Stomach (tissue), 19 donors: Measurements from ENCODE around the gene SWT1. TPM values are rescaled to one million over a fixed set of nuclear protein-coding genes. Genes with fewer than 3 reads are reported as not detected.

Source experiments
- DNase-seq, 2 donors: peaks; one replicate each; pipeline versions ENCODE4 v3.0.0 to v3.0.0-alpha.2; 2013 to 2019
- H3K27ac ChIP-seq, 5 donors: fragments of 200-600 bp in 4 of 5; sonication (generic) in 4 of 5; one replicate each; pipeline ENCODE4 v1.5.1; 2013 to 2019; ENCODE audit warnings: mild to moderate bottlenecking in 1 of 5, moderate library complexity in 1 of 5
- H3K27me3 ChIP-seq, 3 donors: fragments of 200-600 bp; sonication (generic); one replicate each; pipeline ENCODE4 v1.5.1; 2017 to 2019; ENCODE audit warnings: mixed run types in 1 of 3
- H3K36me3 ChIP-seq, 4 donors: fragments of 200-600 bp; sonication (generic); 1 replicate in 3 of 4; 2 replicates in 1 of 4; pipeline ENCODE4 v1.5.1; 2016 to 2019
- H3K4me1 ChIP-seq, 4 donors: fragments of 200-600 bp; sonication (generic); one replicate each; pipeline ENCODE4 v1.5.1; 2016 to 2019
- H3K4me3 ChIP-seq, 4 donors: fragments of 200-600 bp; sonication (generic) in 3 of 4; one replicate each; pipeline ENCODE4 v1.5.1; 2016 to 2019; ENCODE audit warnings: mild to moderate bottlenecking in 1 of 4
- H3K9me3 ChIP-seq, 4 donors: fragments of 200-600 bp; sonication (generic); one replicate each; pipeline ENCODE4 v1.5.1; 2016 to 2019
- EP300 ChIP-seq: sonication (generic); formaldehyde crosslinking; IDR thresholded peaks from one replicate; pipeline ENCODE4 v1.6.1; 2017; ENCODE audit warnings: antibody characterized with exemption
- POLR2A ChIP-seq, 4 donors: fragments of 450-650 bp; IDR thresholded peaks; one replicate each; pipeline ENCODE4 v1.6.1; 2016; ENCODE audit warnings: antibody characterized with exemption in 4 of 4, control low read depth in 2 of 4, mild to moderate bottlenecking in 1 of 4, moderate library complexity in 1 of 4
- POLR2AphosphoS5 ChIP-seq, 3 donors: sonication (generic); formaldehyde crosslinking; IDR thresholded peaks; one replicate each; pipeline ENCODE4 v1.6.1; 2016; ENCODE audit warnings: antibody characterized with exemption in 3 of 3
- WGBS, 5 donors: extraction: QIAGEN DNeasy Blood & Tissue Kit in 3 of 5; methylation state at CpG; one replicate each; pipeline versions ENCODE4 v1.1.5 to v1.1.7; 2013 to 2018; 5-methylcytosine and 5-hydroxymethylcytosine counted together
- intact Hi-C: fragments of 100-400 bp; cut with DNase I; formaldehyde crosslinking; loops from one replicate; pipeline ENCODE4 v1.15.1; 2023; ENCODE audit warnings: low total_unique reads
- long read RNA-seq, 10 donors: transcript quantifications; one replicate each; lab custom pipeline, GENCODE V29; 2026
- polyA plus RNA-seq, 3 donors: library from polyadenylated mRNA; stranded (reverse); fragments of 200-250 nt; gene quantifications; one replicate each; pipeline ENCODE4 v1.2.3, GENCODE V29; 2013
- total RNA-seq, 5 donors: library from RNA; depleted of rRNA; stranded (reverse); fragments of >200 nt; gene quantifications; one replicate each; pipeline versions ENCODE4 v1.1.0 to v1.2.3, GENCODE V29; 2014 to 2016
- TF ChIP-seq, protein P1 (sequence below), 7 experiments: fragments of 450-650 bp in 4 of 7; fragments of 200-600 bp in 3 of 7; sonication (generic) in 3 of 7; IDR thresholded peaks; one replicate each; pipeline ENCODE4 v1.5.1; 2016 to 2019; ENCODE audit warnings: antibody characterized with exemption in 7 of 7, control low read depth in 2 of 7, mild to moderate bottlenecking in 1 of 7
- donor health status: healthy with polysubstance abuse.
- donor health status: Bipolar disorder and iron deficiency.
- donor health status: healthy.

SWT1 gene, protein sequence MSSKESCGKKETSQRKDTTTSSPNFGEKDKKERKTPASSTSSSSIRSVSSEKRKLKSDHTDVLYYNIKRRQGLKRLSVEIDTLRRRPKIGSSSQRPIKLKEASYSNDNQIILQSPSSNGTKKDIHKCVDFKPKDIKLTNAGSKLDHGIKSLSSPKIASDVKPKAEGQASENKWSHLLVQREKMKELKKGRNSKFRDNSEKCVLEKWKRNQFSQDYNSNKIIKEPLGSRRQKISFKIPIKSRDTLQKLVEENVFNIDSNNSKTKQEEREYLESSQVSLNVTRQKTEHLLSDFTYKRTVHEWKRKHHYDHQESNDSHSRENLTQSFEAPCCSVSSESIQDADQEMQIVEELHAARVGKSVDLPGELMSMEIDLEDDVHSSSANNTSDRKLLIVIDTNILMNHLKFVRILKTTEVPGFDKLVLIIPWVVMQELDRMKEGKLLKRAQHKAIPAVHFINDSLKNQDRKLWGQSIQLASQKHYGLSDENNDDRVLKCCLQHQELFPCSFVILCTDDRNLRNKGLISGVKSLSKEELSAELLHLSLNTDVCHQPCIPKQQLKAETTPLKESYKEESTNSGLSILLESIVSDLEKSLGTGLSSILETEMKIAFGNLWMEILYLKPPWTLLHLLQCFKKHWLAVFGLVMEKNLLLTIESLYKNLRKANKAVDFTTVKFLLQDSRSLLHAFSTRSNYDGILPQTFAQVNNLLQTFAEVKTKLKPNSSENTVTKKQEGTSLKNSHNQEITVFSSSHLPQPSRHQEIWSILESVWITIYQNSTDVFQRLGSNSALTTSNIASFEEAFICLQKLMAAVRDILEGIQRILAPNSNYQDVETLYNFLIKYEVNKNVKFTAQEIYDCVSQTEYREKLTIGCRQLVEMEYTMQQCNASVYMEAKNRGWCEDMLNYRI
- total RNA-seq, result 10 to 100 TPM in 3 of 5 donors, 1 to 10 TPM in 2; 6.5 to 35.6 (median 10.3) TPM
- polyA plus RNA-seq, result 1 to 10 TPM; 2.4 to 3.7 (median 3.0) TPM
- long read RNA-seq, donor 1, result 0 reads
- long read RNA-seq, donor 2, partial matches to known transcripts, result 0 of 1 reads
- long read RNA-seq, donor 2, other reads (novel, unspliced or antisense), result 0 of 1 reads
- long read RNA-seq, donor 3, result 0 reads
- long read RNA-seq, donor 4, result 0 reads
- long read RNA-seq, donor 5, partial matches to known transcripts, result 0 of 1 reads
- long read RNA-seq, donor 5, other reads (novel, unspliced or antisense), result 0 of 1 reads
- long read RNA-seq, donor 6, result 0 reads
- long read RNA-seq, donor 7, result 0 reads
- long read RNA-seq, donor 8, partial matches to known transcripts, result 0 of 1 reads
- long read RNA-seq, donor 8, other reads (novel, unspliced or antisense), result 0 of 1 reads
- long read RNA-seq, donor 9, result 0 reads
- long read RNA-seq, donor 10, result 0 reads

DNA sequence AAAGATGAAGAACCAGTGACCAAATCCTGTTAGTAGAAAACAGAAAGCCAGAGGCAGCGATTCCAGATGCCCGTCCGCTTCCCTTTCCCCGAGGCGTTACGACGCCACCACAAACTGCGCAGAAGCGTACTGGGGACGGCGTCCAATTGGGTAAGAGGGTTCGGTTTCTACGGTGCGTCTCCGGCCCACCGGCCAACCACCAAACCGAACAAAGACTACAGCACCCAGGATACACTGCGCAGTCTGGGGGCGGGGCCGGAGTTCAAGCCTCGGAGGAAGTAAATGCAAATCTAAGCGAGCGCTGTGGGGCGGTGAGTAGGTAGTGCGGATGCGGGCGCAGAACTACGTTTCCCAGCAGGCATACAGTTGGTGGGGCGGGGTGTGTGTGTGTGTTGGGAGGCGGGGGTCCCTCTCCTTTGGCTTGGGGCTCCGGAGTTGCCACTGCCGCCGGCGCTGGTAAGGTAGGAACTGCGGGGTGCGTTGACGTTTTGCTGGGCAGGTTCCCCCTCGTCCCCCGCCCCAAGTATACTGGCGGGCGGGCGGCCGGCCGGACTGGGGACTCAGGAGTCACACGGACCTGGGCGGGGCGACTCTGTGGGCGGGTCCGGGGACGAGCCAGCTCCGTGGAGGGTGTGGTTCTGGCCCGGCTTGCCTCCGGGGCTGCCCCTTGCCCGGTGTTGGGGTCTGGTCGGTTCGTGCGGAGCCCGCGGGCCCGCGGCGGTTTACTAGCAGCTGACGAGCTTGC is at the start of gene SWT1, which contains the start of gene TRMT1L:
Gene SWT1, plus strand, starts transcription at position 314 of the 745 bp plus-strand sequence. CDS start 3,675 bp downstream, outside the sequence.
Gene TRMT1L, minus strand, starts transcription at position 100 of the 745 bp plus-strand sequence. CDS start 241 bp downstream, outside the sequence.
- 0 to 1% (median 1%) methylated on average over 49 to 63 of the region's 63 CpGs for WGBS, 5 donors
- Histone ChIP-seq H3K27ac (peak within 1 kb of the TSS; percentile 97 to 100 (median 99)), H3K9me3 (no peaks in the 10 kb centered on the region), H3K4me3 (peak within 1 kb of the TSS; percentile 70 to 94 (median 76)), H3K36me3 (peaks cover 0 to 12% (median 10%) of the 10 kb centered on the region in 4 donors), H3K4me1 (peaks cover 16 to 55% (median 36%) of the 10 kb centered on the region in 4 donors), H3K27me3 (no peaks in the 10 kb centered on the region)
- intact Hi-C loops, result no loop called here
- peak; percentile 100 for DNase-seq
- TF ChIP-seq POLR2AphosphoS5 (IDR thresholded peaks at IDR 0.05) (peak; percentile 99 to 100 (median 100)), POLR2A (IDR thresholded peaks at IDR 0.05) (peak in 2 of 4 donors; percentile 97 to 98)
- TF ChIP-seq, protein P1, sequence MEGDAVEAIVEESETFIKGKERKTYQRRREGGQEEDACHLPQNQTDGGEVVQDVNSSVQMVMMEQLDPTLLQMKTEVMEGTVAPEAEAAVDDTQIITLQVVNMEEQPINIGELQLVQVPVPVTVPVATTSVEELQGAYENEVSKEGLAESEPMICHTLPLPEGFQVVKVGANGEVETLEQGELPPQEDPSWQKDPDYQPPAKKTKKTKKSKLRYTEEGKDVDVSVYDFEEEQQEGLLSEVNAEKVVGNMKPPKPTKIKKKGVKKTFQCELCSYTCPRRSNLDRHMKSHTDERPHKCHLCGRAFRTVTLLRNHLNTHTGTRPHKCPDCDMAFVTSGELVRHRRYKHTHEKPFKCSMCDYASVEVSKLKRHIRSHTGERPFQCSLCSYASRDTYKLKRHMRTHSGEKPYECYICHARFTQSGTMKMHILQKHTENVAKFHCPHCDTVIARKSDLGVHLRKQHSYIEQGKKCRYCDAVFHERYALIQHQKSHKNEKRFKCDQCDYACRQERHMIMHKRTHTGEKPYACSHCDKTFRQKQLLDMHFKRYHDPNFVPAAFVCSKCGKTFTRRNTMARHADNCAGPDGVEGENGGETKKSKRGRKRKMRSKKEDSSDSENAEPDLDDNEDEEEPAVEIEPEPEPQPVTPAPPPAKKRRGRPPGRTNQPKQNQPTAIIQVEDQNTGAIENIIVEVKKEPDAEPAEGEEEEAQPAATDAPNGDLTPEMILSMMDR (IDR thresholded peaks at IDR 0.05), result no peak

DNA sequence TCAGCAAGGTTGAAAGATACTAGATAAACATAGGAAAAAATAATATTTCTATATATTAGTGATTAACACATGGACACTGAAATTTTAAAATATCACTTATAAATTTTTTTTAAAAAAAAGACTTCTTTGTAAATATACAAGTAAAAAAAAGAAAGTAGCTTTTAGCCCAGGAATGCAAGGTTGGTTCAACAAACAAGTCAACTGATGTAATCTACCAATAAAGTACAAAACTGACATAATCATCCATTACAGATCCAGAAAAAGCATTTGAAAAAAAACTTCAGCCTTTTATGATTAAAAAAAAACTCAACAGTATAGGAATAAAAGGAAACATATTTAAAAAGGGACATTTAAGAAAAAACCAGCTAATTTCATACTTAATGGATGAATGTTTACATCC is 48.6 kb upstream of the SWT1 start:
- H3K4me3 ChIP-seq, result no peak overlapping the region
- H3K27me3 ChIP-seq, result no peaks in the 10 kb centered on the region
- H3K36me3 ChIP-seq, result peaks cover 0 to 8% (median 3%) of the 10 kb centered on the region in 4 donors
- H3K4me1 ChIP-seq, result no peaks in the 10 kb centered on the region
- intact Hi-C loops, result no loop called here
- peaks cover 0 to 43% (median 24%) of the 10 kb centered on the region in 4 donors for H3K9me3 ChIP-seq
- no peak overlapping the region for H3K27ac ChIP-seq
- no peak for TF ChIP-seq POLR2A (IDR thresholded peaks at IDR 0.05)
- TF ChIP-seq EP300, result no peak
- no peak for TF ChIP-seq POLR2AphosphoS5 (IDR thresholded peaks at IDR 0.05)
- TF ChIP-seq, protein P1 (IDR thresholded peaks at IDR 0.05), result no peak
- DNase-seq, result peak in 1 of 2 donors; percentile 9

DNA sequence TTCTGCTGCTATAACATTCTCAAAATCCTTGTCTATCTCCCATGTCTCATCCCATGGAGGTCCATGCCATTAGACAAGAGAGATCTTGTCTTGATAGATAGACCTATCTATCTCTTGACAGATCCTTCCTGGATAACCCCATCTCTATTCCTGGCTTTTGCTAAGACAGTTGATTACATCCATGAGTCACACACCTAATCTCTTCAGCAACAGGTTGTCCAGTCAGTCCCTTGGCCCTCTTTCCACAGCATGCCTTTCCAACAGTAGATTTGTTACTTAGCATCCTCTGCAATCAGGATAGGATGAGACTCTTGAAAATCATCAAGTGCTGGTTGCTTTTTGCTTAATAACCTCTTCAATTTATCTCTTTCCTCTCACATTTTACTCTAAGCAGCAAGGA is 46.8 kb upstream of the SWT1 start:
- intact Hi-C loops, result no loop called here
- no peak for DNase-seq
- no peaks in the 10 kb centered on the region for H3K36me3 ChIP-seq

More for the DNA sequence above, 46.8 kb upstream of the SWT1 start:
- H3K4me1 ChIP-seq, result no peaks in the 10 kb centered on the region
- H3K27ac ChIP-seq, result no peak overlapping the region
- H3K4me3 ChIP-seq, result no peak overlapping the region
- no peaks in the 10 kb centered on the region for H3K27me3 ChIP-seq
- peaks cover 0 to 43% (median 24%) of the 10 kb centered on the region in 4 donors for H3K9me3 ChIP-seq
- TF ChIP-seq POLR2AphosphoS5 (IDR thresholded peaks at IDR 0.05), result no peak
- TF ChIP-seq EP300, result no peak
- TF ChIP-seq POLR2A (IDR thresholded peaks at IDR 0.05), result no peak
- TF ChIP-seq, protein P1 (IDR thresholded peaks at IDR 0.05), result no peak
